Tibial nerve (tissue), 4 donors: ENCODE measurements around the gene PRKG1.

Experiments used
- CTCF ChIP-seq, 5 experiments: fragments of 200-600 bp in 3 of 5; fragments of 450-650 bp in 2 of 5; sonication (generic) in 3 of 5; IDR thresholded peaks; one replicate each; pipeline ENCODE4 v1.5.1; 2016 to 2019; ENCODE audit warnings: antibody characterized with exemption in 5 of 5, mild to moderate bottlenecking in 3 of 5, moderate library complexity in 2 of 5
- EP300 ChIP-seq, 2 donors: sonication (generic); formaldehyde crosslinking; IDR thresholded peaks; one replicate each; pipeline ENCODE4 v1.6.1; 2017; ENCODE audit warnings: antibody characterized with exemption in 2 of 2, mild to moderate bottlenecking in 1 of 2
- POLR2A ChIP-seq, 2 donors: fragments of 450-650 bp; IDR thresholded peaks; one replicate each; pipeline ENCODE4 v1.6.1; 2017; ENCODE audit warnings: antibody characterized with exemption in 2 of 2, mild to moderate bottlenecking in 2 of 2, moderate library complexity in 2 of 2

- no peak for TF ChIP-seq CTCF (IDR thresholded peaks at IDR 0.05)
- no peak for TF ChIP-seq EP300 (IDR thresholded peaks at IDR 0.05)
- TF ChIP-seq POLR2A (IDR thresholded peaks at IDR 0.05): no peak
Measured at GRCh38 chr10:51878695-51879094, 804.4 kb downstream of the PRKG1 start.
